Body of pancreas (tissue), 4 donors: Measurements from ENCODE around the gene EHMT2. TPM values are rescaled to one million over a fixed set of nuclear protein-coding genes. Genes with fewer than 3 reads are reported as not detected.

ENCODE experiments used
- ATAC-seq: fragments of 150-250 bp; one replicate; pipeline ENCODE4 v1.9.1; 2016
- DNase-seq, 4 donors: peaks; one replicate each; pipeline ENCODE4 v3.0.0-alpha.2; 2019
- H3K27ac ChIP-seq, 4 donors: fragments of 200-600 bp; sonication (generic); 1 replicate in 3 of 4; 2 replicates in 1 of 4; pipeline versions ENCODE4 v1.5.1 to v1.6.1; 2016 to 2019; ENCODE audit warnings: mild to moderate bottlenecking in 1 of 4, mixed read lengths in 1 of 4, moderate library complexity in 1 of 4
- H3K27me3 ChIP-seq, 2 donors: fragments of 200-600 bp; sonication (generic); one replicate each; pipeline ENCODE4 v1.6.0; 2016; ENCODE audit warnings: mild to moderate bottlenecking in 1 of 2
- H3K36me3 ChIP-seq, 2 donors: fragments of 200-600 bp; sonication (generic); replicated peaks in 1 of 2; 2 replicates each; pipeline ENCODE4 v1.5.1; 2016; ENCODE audit warnings: low read depth in 2 of 2; ENCODE audit not compliant: insufficient read depth in 1 of 2
- H3K4me1 ChIP-seq: fragments of 200-600 bp; sonication (generic); one replicate; pipeline ENCODE4 v1.6.0; 2016
- H3K4me3 ChIP-seq, 2 donors: fragments of 200-600 bp; sonication (generic); 1 replicate in 1 of 2; 2 replicates in 1 of 2; pipeline ENCODE4 v1.5.1; 2016 to 2019
- H3K9me3 ChIP-seq, 3 donors: fragments of 200-600 bp; sonication (generic); 1 replicate in 2 of 3; 2 replicates in 1 of 3; pipeline ENCODE4 v1.5.1; 2016
- CTCF ChIP-seq, 7 experiments: fragments of 450-650 bp in 4 of 7; fragments of 200-600 bp in 3 of 7; sonication (generic) in 3 of 7; IDR thresholded peaks; one replicate each; pipeline ENCODE4 v1.5.1; 2016 to 2019; ENCODE audit warnings: antibody characterized with exemption in 7 of 7
- POLR2A ChIP-seq, 3 donors: fragments of 450-650 bp; IDR thresholded peaks; one replicate each; pipeline ENCODE4 v1.6.1; 2016; ENCODE audit warnings: antibody characterized with exemption in 3 of 3, mild to moderate bottlenecking in 2 of 3
- WGBS, 2 donors: methylation state at CpG; one replicate each; pipeline ENCODE4 v1.1.5; 2017; 5-methylcytosine and 5-hydroxymethylcytosine counted together
- intact Hi-C: fragments of 100-400 bp; cut with DNase I; formaldehyde crosslinking; loops from one replicate; pipeline ENCODE4 v1.15.1; 2023
- total RNA-seq, 2 donors: library from RNA; depleted of rRNA; stranded (reverse); fragments of >200 nt; gene quantifications; one replicate each; pipeline ENCODE4 v1.1.0, GENCODE V29; 2016

The EHMT2 gene
- total RNA-seq, 2 donors from 2014 or later, result 35.8 to 87.7 TPM

GRCh38 chr6:31903957-31904356, 6.5 kb upstream of the EHMT2 start:
- ATAC-seq, result no peak
- no peak overlapping the region for H3K4me3 ChIP-seq
- no peak for TF ChIP-seq POLR2A (IDR thresholded peaks at IDR 0.05)
- TF ChIP-seq CTCF (IDR thresholded peaks at IDR 0.05), result no peak
- peaks cover 29% of the 10 kb centered on the region for H3K4me1 ChIP-seq
- H3K36me3 ChIP-seq, result no peaks in the 10 kb centered on the region
- intact Hi-C loops, result no loop called here
- WGBS, 2 donors, result 64 to 68% methylated on average over 3 of the region's 3 CpGs
- DNase-seq, result no peak
- H3K27me3 ChIP-seq, result no peaks in the 10 kb centered on the region
- H3K9me3 ChIP-seq, result no peaks in the 10 kb centered on the region
- H3K27ac ChIP-seq, result no peak overlapping the region

- no peak for TF ChIP-seq CTCF (IDR thresholded peaks at IDR 0.05)
- TF ChIP-seq POLR2A (IDR thresholded peaks at IDR 0.05), result peak; percentile 41 to 69 (median 66)
- Histone ChIP-seq H3K4me1 (peaks cover 33% of the 10 kb centered on the region), H3K36me3 (no peaks in the 10 kb centered on the region), H3K27me3 (no peaks in the 10 kb centered on the region), H3K9me3 (no peaks in the 10 kb centered on the region), H3K27ac (peak within 1 kb of the TSS; percentile 65 to 85 (median 82)), H3K4me3 (peak within 1 kb of the TSS; percentile 22 to 25)
- 0% methylated on average over 10 to 52 of the region's 77 CpGs for WGBS, 2 donors
- DNase-seq (peak; percentile 89 to 95 (median 94)), ATAC-seq (peak; percentile 79)
- intact Hi-C loops, result no loop called here
Measured at GRCh38 chr6:31901953-31902643, 4.6 kb upstream of the EHMT2 start, which contains the start of gene ZBTB12. Gene ZBTB12 (minus strand): TSS chr6:31902086. CDS start chr6:31901305, 781 bp downstream.

GRCh38 chr6:31901415-31901952, 4.0 kb upstream of the EHMT2 start:
- 0 to 1% methylated on average over 14 to 23 of the region's 45 CpGs for WGBS, 2 donors
- DNase-seq, result peak; percentile 66 to 75 (median 68)
- H3K36me3 ChIP-seq, result no peaks in the 10 kb centered on the region
- peaks cover 38% of the 10 kb centered on the region for H3K4me1 ChIP-seq
- no peaks in the 10 kb centered on the region for H3K27me3 ChIP-seq
- ATAC-seq, result peak; percentile 12
- TF ChIP-seq CTCF (IDR thresholded peaks at IDR 0.05), result no peak
- no peak for TF ChIP-seq POLR2A (IDR thresholded peaks at IDR 0.05)
- intact Hi-C loops, result no loop called here
- H3K27ac ChIP-seq, result peak overlapping the region; percentile 65 to 85 (median 82)
- no peaks in the 10 kb centered on the region for H3K9me3 ChIP-seq
- peak overlapping the region; percentile 22 to 25 for H3K4me3 ChIP-seq

DNA sequence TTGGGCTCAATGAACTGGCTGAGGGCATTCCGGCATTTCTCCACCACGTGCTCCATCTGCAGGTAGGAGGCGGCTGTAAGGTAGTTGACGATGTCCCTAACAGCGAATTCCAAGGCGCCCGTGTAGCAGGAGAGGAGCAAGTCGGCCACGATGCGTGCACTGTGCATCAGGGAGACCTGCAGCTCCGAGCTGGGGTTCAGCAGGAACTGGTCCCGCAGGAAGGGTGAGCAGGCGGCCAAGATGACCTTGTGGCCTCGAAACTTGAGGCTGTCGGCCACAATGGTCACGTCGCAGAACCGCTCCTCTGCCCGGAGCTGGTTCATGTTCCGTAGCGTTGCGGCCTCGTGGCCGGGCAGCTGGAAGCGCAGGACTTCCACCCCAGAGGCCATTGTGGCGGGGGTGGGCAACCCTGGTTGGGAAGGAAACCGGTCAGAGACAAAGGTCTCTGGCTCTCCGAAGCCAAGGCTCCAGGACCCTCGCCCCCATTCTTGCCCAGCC, 3.5 kb upstream of the EHMT2 start:
- Histone ChIP-seq H3K4me3 (peak overlapping the region in 1 of 2 donors; percentile 22), H3K27me3 (no peaks in the 10 kb centered on the region), H3K36me3 (no peaks in the 10 kb centered on the region), H3K9me3 (no peaks in the 10 kb centered on the region), H3K4me1 (peaks cover 42% of the 10 kb centered on the region), H3K27ac (peak overlapping the region; percentile 65 to 85 (median 82))
- intact Hi-C loops, result no loop called here
- WGBS, 2 donors, result 13 to 23% methylated on average over 3 to 29 of the region's 29 CpGs
- DNase-seq (peak; percentile 38 to 45 (median 40)), ATAC-seq (no peak)
- TF ChIP-seq POLR2A (IDR thresholded peaks at IDR 0.05) (peak in 1 of 3 donors; percentile 32), CTCF (IDR thresholded peaks at IDR 0.05) (no peak)
